ENCODE data around the gene SLC13A2. TPM values are rescaled to one million over a fixed set of nuclear protein-coding genes. Genes with fewer than 3 reads are reported as not detected.

Gene SLC13A2
- total RNA-seq, 2 donors from 2014 or later = 1.8 TPM; not detected in 1

GRCh38 chr17:28530250-28530649 lies 56.8 kb downstream of the SLC13A2 start:
- intact Hi-C loops (cut with DNase I) = no loop called here
- H3K36me3 ChIP-seq (replicated peaks in 1 of 2; ENCODE audit: insufficient read depth in 1 of 2, low read depth in 2 of 2) = no peaks in the 10 kb centered on the region
- DNase-seq = no peak
- peaks cover 25% of the 10 kb centered on the region for H3K4me1 ChIP-seq
- no peaks in the 10 kb centered on the region for H3K9me3 ChIP-seq
- TF ChIP-seq CTCF (IDR thresholded peaks at IDR 0.05) (no peak), POLR2A (IDR thresholded peaks at IDR 0.05) (no peak)
- no peak overlapping the region for H3K27ac ChIP-seq
- no peaks in the 10 kb centered on the region for H3K27me3 ChIP-seq
- ATAC-seq = no peak
- H3K4me3 ChIP-seq = no peak overlapping the region
- WGBS, 2 donors = 72 to 75% methylated on average over 4 of the region's 4 CpGs

GRCh38 chr17:28530926-28531325 lies 57.5 kb downstream of the SLC13A2 start:
- H3K9me3 ChIP-seq = no peaks in the 10 kb centered on the region
- H3K27me3 ChIP-seq = no peaks in the 10 kb centered on the region
- WGBS, 2 donors = 62 to 69% methylated on average over 6 of the region's 7 CpGs

GRCh38 chr17:28532050-28532960 lies 58.9 kb downstream of the SLC13A2 start:
- DNase-seq = no peak
- TF ChIP-seq POLR2A (IDR thresholded peaks at IDR 0.05) = no peak
- TF ChIP-seq CTCF (IDR thresholded peaks at IDR 0.05) = no peak
- no peak for ATAC-seq

More at GRCh38 chr17:28530926-28531325, 57.5 kb downstream of the SLC13A2 start:
- Histone ChIP-seq H3K4me1 (peaks cover 18% of the 10 kb centered on the region), H3K27ac (no peak overlapping the region), H3K36me3 (replicated peaks in 1 of 2; ENCODE audit: insufficient read depth in 1 of 2, low read depth in 2 of 2) (no peaks in the 10 kb centered on the region), H3K4me3 (no peak overlapping the region)
- TF ChIP-seq POLR2A (IDR thresholded peaks at IDR 0.05) (no peak), CTCF (IDR thresholded peaks at IDR 0.05) (no peak)
- intact Hi-C loops (cut with DNase I) = no loop called here
- ATAC-seq (no peak), DNase-seq (no peak)

GRCh38 chr17:28533091-28533807 lies 59.8 kb downstream of the SLC13A2 start:
- no peak for ATAC-seq
- intact Hi-C loops (cut with DNase I) = no loop called here
- 74 to 91% methylated on average over 9 to 16 of the region's 16 CpGs for WGBS, 2 donors

More at GRCh38 chr17:28532050-28532960, 58.9 kb downstream of the SLC13A2 start:
- no peak overlapping the region for H3K27ac ChIP-seq
- intact Hi-C loops (cut with DNase I) = no loop called here
- no peak overlapping the region for H3K4me3 ChIP-seq
- 79 to 83% methylated on average over 3 to 7 of the region's 7 CpGs for WGBS, 2 donors
- H3K9me3 ChIP-seq = no peaks in the 10 kb centered on the region
- peaks cover 9% of the 10 kb centered on the region for H3K4me1 ChIP-seq
- H3K27me3 ChIP-seq = no peaks in the 10 kb centered on the region
- H3K36me3 ChIP-seq (replicated peaks in 1 of 2; ENCODE audit: insufficient read depth in 1 of 2, low read depth in 2 of 2) = no peaks in the 10 kb centered on the region

More at GRCh38 chr17:28533091-28533807, 59.8 kb downstream of the SLC13A2 start:
- Histone ChIP-seq H3K4me1 (peaks cover under 1% of the 10 kb centered on the region), H3K27ac (no peak overlapping the region), H3K9me3 (no peaks in the 10 kb centered on the region), H3K4me3 (no peak overlapping the region), H3K27me3 (no peaks in the 10 kb centered on the region), H3K36me3 (replicated peaks in 1 of 2; ENCODE audit: insufficient read depth in 1 of 2, low read depth in 2 of 2) (no peaks in the 10 kb centered on the region)
- TF ChIP-seq POLR2A (IDR thresholded peaks at IDR 0.05) (no peak), CTCF (IDR thresholded peaks at IDR 0.05) (no peak)
- DNase-seq = no peak

Measured in body of pancreas (tissue), 4 donors.